Measurements from ENCODE around the gene NBAS.

DNA sequence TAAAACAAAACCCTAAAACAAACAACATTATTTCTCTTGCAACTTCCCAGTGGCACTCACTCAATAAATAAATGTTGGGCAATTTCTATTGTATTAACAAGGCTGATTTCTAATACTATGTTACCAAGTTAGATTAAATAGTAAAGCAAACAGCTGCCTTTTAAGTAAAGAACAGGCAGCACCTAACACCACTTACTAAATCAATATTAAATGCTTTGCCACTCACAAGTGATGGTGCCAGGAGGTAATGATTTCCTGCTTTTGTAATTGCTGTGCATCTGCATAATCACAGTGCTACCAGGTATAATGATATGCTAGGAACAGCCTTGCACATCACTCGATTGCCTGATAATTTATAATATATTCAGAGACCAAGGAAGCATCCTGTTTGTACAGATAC lies 276.5 kb downstream of the NBAS start:
- TF ChIP-seq CTCF (IDR thresholded peaks at IDR 0.05; ENCODE audit: extremely low read depth in 1 of 2, insufficient read depth in 1 of 2, low read depth in 1 of 2, low read length in 2 of 2) (no peak), JUN (IDR thresholded peaks at IDR 0.05; ENCODE audit: borderline replicate concordance, insufficient read depth, insufficient read length, low read depth) (no peak), POLR2AphosphoS5 (IDR thresholded peaks at IDR 0.05; ENCODE audit: insufficient read depth, low read depth, low read length) (no peak), POLR2A (IDR thresholded peaks at IDR 0.05; ENCODE audit: low read depth, low read length) (no peak), EZH2 (IDR thresholded peaks at IDR 0.05; ENCODE audit: borderline replicate concordance, low read depth, low read length, severe bottlenecking) (no peak), GATA2 (IDR thresholded peaks at IDR 0.05; ENCODE audit: insufficient read depth, insufficient read length, low read depth, low read length) (no peak)

Data from endothelial cell of umbilical vein (primary cell).